Subcutaneous adipose tissue (tissue), 4 donors: Measurements from ENCODE around the gene RBM20. TPM values are rescaled to one million over a fixed set of nuclear protein-coding genes. Genes with fewer than 3 reads are reported as not detected.

Experiments
- total RNA-seq, 4 donors: library from RNA; depleted of rRNA; stranded (reverse); fragments of >200 nt; gene quantifications; one replicate each; pipeline ENCODE4 v1.1.0, GENCODE V29; 2016
- TF ChIP-seq, protein P1 (sequence below): fragments of 450-650 bp; IDR thresholded peaks from one replicate; pipeline ENCODE4 v1.5.1; 2016; ENCODE audit warnings: low read depth, mild to moderate bottlenecking, control low read depth, antibody characterized with exemption, moderate library complexity

RBM20 gene
- total RNA-seq, 4 donors from 2014 or later: 0.88 to 10.3 (median 3.5) TPM

- TF ChIP-seq, protein P1, sequence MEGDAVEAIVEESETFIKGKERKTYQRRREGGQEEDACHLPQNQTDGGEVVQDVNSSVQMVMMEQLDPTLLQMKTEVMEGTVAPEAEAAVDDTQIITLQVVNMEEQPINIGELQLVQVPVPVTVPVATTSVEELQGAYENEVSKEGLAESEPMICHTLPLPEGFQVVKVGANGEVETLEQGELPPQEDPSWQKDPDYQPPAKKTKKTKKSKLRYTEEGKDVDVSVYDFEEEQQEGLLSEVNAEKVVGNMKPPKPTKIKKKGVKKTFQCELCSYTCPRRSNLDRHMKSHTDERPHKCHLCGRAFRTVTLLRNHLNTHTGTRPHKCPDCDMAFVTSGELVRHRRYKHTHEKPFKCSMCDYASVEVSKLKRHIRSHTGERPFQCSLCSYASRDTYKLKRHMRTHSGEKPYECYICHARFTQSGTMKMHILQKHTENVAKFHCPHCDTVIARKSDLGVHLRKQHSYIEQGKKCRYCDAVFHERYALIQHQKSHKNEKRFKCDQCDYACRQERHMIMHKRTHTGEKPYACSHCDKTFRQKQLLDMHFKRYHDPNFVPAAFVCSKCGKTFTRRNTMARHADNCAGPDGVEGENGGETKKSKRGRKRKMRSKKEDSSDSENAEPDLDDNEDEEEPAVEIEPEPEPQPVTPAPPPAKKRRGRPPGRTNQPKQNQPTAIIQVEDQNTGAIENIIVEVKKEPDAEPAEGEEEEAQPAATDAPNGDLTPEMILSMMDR: no peak
Observed at GRCh38 chr10:110827410-110827809, 183.3 kb downstream of the RBM20 start.

- TF ChIP-seq, protein P1: no peak
Observed at GRCh38 chr10:110827875-110828274, 183.7 kb downstream of the RBM20 start.

DNA sequence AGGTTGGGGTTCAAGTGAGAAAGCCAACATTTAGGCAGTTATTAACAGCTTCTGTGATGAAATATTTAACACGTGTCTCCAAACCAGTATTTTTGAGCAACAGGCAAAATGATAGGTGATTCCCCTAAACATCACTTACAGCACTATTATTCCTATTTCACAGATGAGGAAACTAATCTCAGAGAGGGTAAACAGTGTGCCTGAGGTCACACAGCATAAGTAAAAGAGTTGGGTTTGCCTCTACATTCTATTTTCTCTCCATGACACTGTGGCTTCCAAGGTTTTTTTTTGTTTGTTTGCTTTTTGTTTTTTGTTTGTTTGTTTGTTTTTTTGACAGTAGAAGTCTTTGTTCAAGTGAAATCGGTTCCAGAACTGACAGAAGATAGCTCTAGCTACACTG, 184.4 kb downstream of the RBM20 start:
- TF ChIP-seq, protein P1: no peak

- TF ChIP-seq, protein P1: no peak
Observed at GRCh38 chr10:110829721-110830410, 185.7 kb downstream of the RBM20 start.

DNA sequence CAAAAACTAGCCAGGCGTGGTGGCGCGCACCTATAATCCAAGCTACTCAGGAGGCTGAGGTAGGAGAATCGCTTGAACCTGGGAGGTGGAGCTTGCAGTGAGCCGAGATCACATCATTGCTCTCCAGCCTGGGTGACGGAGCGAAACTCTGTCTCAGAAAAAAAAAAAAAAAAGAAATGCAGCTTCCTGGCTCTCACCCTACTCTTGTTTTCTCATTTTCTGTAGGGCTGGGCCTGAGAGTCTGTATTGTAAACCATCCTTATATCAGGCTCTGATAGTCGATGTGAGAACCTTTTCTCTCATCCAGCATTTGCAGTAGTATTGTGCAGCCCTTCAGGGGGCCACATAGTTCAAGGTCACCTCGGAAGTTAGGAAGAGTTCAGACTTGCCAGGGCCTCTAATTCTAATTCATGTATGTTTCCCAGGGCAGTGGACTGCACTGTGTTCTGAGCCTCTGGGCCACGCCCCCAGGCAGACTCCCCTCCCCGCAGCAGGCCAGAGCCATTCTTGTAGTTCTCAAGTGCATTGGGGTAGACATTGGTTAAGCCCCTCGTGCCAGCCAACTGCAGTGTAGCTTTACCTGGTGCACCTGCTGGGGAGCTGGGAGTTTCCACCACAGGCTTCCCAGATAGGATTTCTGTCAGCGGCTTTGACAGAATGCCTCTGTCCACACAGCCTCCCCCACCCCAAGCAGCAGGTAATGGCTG, 189.3 kb downstream of the RBM20 start:
- TF ChIP-seq, protein P1: no peak

DNA sequence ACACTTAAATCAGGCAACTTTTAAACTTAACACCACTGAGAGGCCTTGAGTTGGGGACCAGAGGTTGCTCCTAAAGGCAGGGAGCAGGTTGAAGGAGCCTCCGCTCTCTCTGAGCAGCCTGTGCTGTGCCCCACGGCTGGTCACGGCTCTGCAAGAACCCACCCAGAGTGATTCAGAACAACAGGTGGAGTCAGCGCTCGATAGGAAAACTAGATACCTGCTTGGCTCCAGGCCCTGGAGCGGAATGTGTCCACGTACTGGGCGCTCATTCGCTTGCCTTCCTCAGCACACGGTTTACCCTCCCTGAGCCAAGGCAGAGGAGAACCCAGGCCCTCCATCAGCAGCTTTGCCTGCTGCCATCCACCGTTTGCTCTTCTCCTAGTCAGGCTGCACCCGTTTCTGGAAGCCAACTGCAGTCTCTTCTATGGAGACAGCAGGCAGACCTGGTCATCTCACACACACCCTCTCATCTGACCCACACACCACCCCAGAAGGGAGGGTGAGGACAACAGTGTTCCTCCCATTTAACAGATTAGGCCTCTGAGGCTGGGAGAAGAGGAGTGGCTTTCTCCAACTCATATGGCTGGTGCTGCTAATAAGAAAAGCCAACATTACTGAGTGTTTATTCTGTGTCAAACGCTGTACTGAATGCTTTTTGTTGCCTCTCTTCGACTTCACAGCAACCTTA, 189.9 kb downstream of the RBM20 start:
- TF ChIP-seq, protein P1: no peak
